GM23338 (cell line): ENCODE results near the gene KRT25. TPM values are rescaled to one million over a fixed set of nuclear protein-coding genes. Genes with fewer than 3 reads are reported as not detected.

Experiments
- ATAC-seq: fragments of 200-7000 bp; cut with Tn5 transposase; 3 replicates; pipeline ENCODE4 v1.9.1; 2020
- DNase-seq: peaks from one replicate; pipeline ENCODE4 v3.0.0-alpha.2; 2015; ENCODE audit warnings: low spot score
- H2AFZ ChIP-seq: fragments of 200-600 bp; sonication (generic); 2 replicates; pipeline ENCODE4 v1.8.0; 2016; ENCODE audit warnings: antibody characterized with exemption, mild to moderate bottlenecking, moderate library complexity
- H3F3A ChIP-seq: fragments of 200-600 bp; sonication (generic); replicated peaks from 2 replicates; pipeline ENCODE4 v1.8.0; 2017; ENCODE audit warnings: antibody characterized with exemption, mixed run types, low read depth
- H3K27ac ChIP-seq: fragments of 200-600 bp; sonication (generic); 2 replicates; pipeline ENCODE4 v1.6.1; 2016; ENCODE audit warnings: low read depth
- H3K27me3 ChIP-seq: fragments of 200-600 bp; sonication (generic); 2 replicates; pipeline ENCODE4 v1.8.0; 2016; ENCODE audit warnings: mild to moderate bottlenecking, mixed run types, moderate library complexity; ENCODE audit not compliant: insufficient read depth
- H3K36me3 ChIP-seq: fragments of 200-600 bp; sonication (generic); 2 replicates; pipeline ENCODE4 v1.8.0; 2016; ENCODE audit warnings: mild to moderate bottlenecking; ENCODE audit not compliant: insufficient read depth
- H3K4me1 ChIP-seq: fragments of 200-600 bp; sonication (generic); 2 replicates; pipeline ENCODE4 v1.8.0; 2016; ENCODE audit warnings: mild to moderate bottlenecking, moderate library complexity; ENCODE audit not compliant: insufficient read depth
- H3K4me2 ChIP-seq: fragments of 200-600 bp; sonication (generic); 2 replicates; pipeline ENCODE4 v1.7.1; 2017; ENCODE audit warnings: mixed run types
- H3K4me3 ChIP-seq: fragments of 200-600 bp; sonication (generic); 2 replicates; pipeline ENCODE4 v1.6.1; 2016; ENCODE audit warnings: mixed run types
- H3K79me2 ChIP-seq: fragments of 200-600 bp; sonication (generic); replicated peaks from 2 replicates; pipeline ENCODE4 v1.8.0; 2017; ENCODE audit warnings: mild to moderate bottlenecking; ENCODE audit not compliant: insufficient read depth
- H3K9me2 ChIP-seq: fragments of 200-600 bp; sonication (generic); 2 replicates; pipeline ENCODE4 v1.8.0; 2017; ENCODE audit not compliant: insufficient read depth
- H4K20me1 ChIP-seq: fragments of 200-600 bp; sonication (generic); replicated peaks from 2 replicates; pipeline ENCODE4 v1.8.0; 2017; ENCODE audit warnings: mild to moderate bottlenecking; ENCODE audit not compliant: insufficient read depth
- H3K27ac Mint-ChIP-seq: 2 replicates; pipeline ENCODE4 v1.8.0; 2020; ENCODE audit warnings: inconsistent platforms, mild to moderate bottlenecking, moderate library complexity, mixed read lengths
- H3K27me3 Mint-ChIP-seq: 3 replicates; pipeline ENCODE4 v1.8.0; 2022; ENCODE audit warnings: low read depth, mild to moderate bottlenecking, moderate library complexity, mixed read lengths, inconsistent platforms; ENCODE audit not compliant: insufficient read depth, poor library complexity
- H3K36me3 Mint-ChIP-seq: 3 replicates; pipeline ENCODE4 v1.8.0; 2021; ENCODE audit warnings: low read depth, mild to moderate bottlenecking, inconsistent platforms, moderate library complexity, mixed read lengths
- H3K4me1 Mint-ChIP-seq: 3 replicates; pipeline ENCODE4 v1.8.0; 2020; ENCODE audit warnings: mild to moderate bottlenecking, inconsistent platforms, mixed read lengths
- H3K4me3 Mint-ChIP-seq: 3 replicates; pipeline ENCODE4 v1.8.0; 2021; ENCODE audit warnings: moderate library complexity, mild to moderate bottlenecking, inconsistent platforms, mixed read lengths
- H3K9me3 Mint-ChIP-seq: 3 replicates; pipeline ENCODE4 v1.8.0; 2020; ENCODE audit warnings: moderate library complexity, mild to moderate bottlenecking, inconsistent platforms, mixed read lengths
- CREB1 ChIP-seq: fragments of 250-450 bp; sonication (Bioruptor Pico); IDR thresholded peaks from 2 replicates; pipeline ENCODE4 v1.5.0; 2020; ENCODE audit warnings: low read depth, mild to moderate bottlenecking, moderate library complexity
- ETS1 ChIP-seq: IDR thresholded peaks from 2 replicates; pipeline ENCODE4 v1.6.1; 2016; ENCODE audit warnings: antibody characterized with exemption
- EZH2 ChIP-seq: fragments of 200-600 bp; sonication (generic); IDR thresholded peaks from one replicate; pipeline ENCODE4 v1.8.0; 2017; ENCODE audit warnings: antibody characterized with exemption, mild to moderate bottlenecking, low read depth; ENCODE audit not compliant: unreplicated experiment
- EZH2phosphoT487 ChIP-seq: fragments of 200-600 bp; sonication (generic); IDR thresholded peaks from one replicate; pipeline ENCODE4 v1.8.1; 2018; ENCODE audit warnings: antibody characterized with exemption; ENCODE audit not compliant: unreplicated experiment
- POLR2AphosphoS5 ChIP-seq: IDR thresholded peaks from 2 replicates; pipeline ENCODE4 v1.6.1; 2016; ENCODE audit warnings: antibody characterized with exemption, low read depth
- STAT1 ChIP-seq: IDR thresholded peaks from one replicate; pipeline ENCODE4 v1.6.1; 2016; ENCODE audit warnings: antibody characterized with exemption; ENCODE audit not compliant: unreplicated experiment
- ZNF114 ChIP-seq: fragments of 250-450 bp; sonication (Bioruptor Pico); IDR thresholded peaks from 2 replicates; pipeline ENCODE4 v1.5.0; 2020; ENCODE audit warnings: mild to moderate bottlenecking, moderate library complexity
- ZNF331 ChIP-seq: fragments of 250-450 bp; sonication (Bioruptor Pico); IDR thresholded peaks from 2 replicates; pipeline ENCODE4 v1.5.0; 2020; ENCODE audit warnings: low read depth, mild to moderate bottlenecking, moderate library complexity
- ZNF462 ChIP-seq: fragments of 250-450 bp; sonication (Bioruptor Pico); IDR thresholded peaks from 2 replicates; pipeline ENCODE4 v1.5.0; 2020; ENCODE audit warnings: mild to moderate bottlenecking, moderate library complexity
- polyA plus RNA-seq: library from polyadenylated mRNA; unstranded; fragments of >200 nt; fragmentation: Nextera tagmentation; extraction: Ambion mirVana; gene quantifications from 2 replicates; pipeline ENCODE4 v1.2.1, GENCODE V29; 2016
- total RNA-seq: library from RNA; depleted of rRNA; stranded (reverse); fragments of >200 nt; shearing (Covaris generic); gene quantifications from 2 replicates; pipeline ENCODE4 v1.2.3, GENCODE V29; 2014

The KRT25 gene
- total and polyA plus RNA-seq, 2 experiments from 2014 or later = not detected

DNA sequence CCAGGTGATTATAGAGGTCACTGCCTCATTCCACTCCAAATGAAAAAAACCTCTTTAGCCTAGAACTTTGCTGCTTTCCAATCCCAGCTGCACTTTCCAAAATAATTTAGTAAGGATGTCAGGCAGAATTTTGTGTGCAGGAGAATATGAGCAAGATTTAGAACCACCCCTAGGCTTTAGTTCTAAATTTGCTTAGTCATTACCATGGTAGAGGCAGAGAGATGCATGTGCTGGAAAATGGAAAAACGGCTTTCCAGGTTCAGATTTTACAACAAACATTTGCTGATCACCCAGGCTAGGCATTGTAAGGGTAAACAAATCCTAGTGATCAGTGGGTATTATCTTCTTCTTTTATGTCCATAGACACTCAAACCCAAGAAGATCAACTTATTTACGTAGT, 10.5 kb upstream of the KRT25 start (continued):
- TF ChIP-seq ZNF462 (CRISPR knock-in tag) (no peak), ZNF331 (CRISPR knock-in tag) (no peak), ETS1 (no peak), STAT1 (no peak), EZH2 (no peak), ZNF114 (CRISPR knock-in tag) (no peak), CREB1 (CRISPR knock-in tag) (no peak), POLR2AphosphoS5 (no peak), EZH2phosphoT487 (no peak)

GRCh38 chr17:40763752-40764151, 8.6 kb upstream of the KRT25 start:
- H4K20me1 ChIP-seq = no peaks in the 10 kb centered on the region
- no peaks in the 10 kb centered on the region for H3K27me3 ChIP-seq
- ATAC-seq = no peak
- no peak overlapping the region for H3K4me3 ChIP-seq
- H3K9me2 ChIP-seq = no peaks in the 10 kb centered on the region
- no peaks in the 10 kb centered on the region for H3K4me1 Mint-ChIP-seq
- H3K9me3 Mint-ChIP-seq = peaks cover 43% of the 10 kb centered on the region
- H3K27ac Mint-ChIP-seq = no peak overlapping the region
- H3K4me3 Mint-ChIP-seq = no peak overlapping the region
- H2AFZ ChIP-seq = no peak overlapping the region
- H3K27me3 Mint-ChIP-seq = no peaks in the 10 kb centered on the region
- no peak for TF ChIP-seq ZNF331 (CRISPR knock-in tag)
- TF ChIP-seq EZH2 = no peak
- no peaks in the 10 kb centered on the region for H3F3A ChIP-seq
- no peaks in the 10 kb centered on the region for H3K36me3 ChIP-seq
- DNase-seq = no peak
- no peaks in the 10 kb centered on the region for H3K4me1 ChIP-seq
- H3K79me2 ChIP-seq = no peaks in the 10 kb centered on the region
- no peaks in the 10 kb centered on the region for H3K36me3 Mint-ChIP-seq
- H3K27ac ChIP-seq = no peak overlapping the region
- no peak overlapping the region for H3K4me2 ChIP-seq
